Amniotic stem cell (primary cell): ENCODE data around the gene RPL10.
A peak's percentile ranks its signal among the peaks of the same experiment; 100 is the strongest.

Experiments used
- DNase-seq: peaks from one replicate; lab custom pipeline; 2025; lab: John Stamatoyannopoulos, UW

Gene RPL10

DNA sequence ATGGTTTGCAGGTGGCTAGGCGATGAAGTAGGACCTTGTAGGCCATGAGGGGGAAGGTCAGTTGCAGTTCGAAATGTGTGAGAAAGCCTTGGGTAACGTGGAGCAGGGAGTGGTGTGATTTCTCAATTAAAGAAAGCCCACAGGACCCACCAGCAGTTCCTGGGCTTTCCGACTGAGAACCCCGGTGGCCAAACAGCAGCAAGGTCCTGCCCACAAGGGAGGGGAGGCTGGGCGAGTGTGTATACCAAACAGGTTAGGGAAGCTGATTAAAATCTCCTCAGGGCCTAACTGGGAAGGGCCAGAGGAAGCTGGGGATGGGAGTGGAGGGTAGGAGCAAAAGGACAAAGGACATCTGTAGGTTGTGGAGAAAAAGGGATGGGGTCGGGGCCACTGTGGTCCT lies 32.7 kb downstream of the RPL10 start:
- no peak for DNase-seq

DNA sequence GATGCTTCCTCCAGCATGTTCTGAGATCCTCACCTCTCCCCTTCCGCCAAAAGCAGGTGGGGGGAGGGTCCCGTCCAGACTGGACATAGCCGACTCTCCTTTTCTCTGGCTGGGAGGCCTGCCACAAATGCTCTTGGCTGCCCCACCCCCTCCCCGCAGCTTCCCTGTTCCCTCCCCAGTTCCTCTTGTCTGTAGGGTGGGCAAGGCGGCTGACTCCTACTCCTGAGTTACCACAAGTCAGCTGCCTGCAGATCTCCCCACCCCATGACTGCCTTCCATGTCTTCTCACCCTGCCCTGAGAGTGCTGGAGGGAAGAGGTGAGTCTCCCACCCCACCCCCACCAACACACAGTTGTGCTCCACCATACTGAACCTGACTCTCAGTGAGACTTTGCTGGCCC lies 33.2 kb downstream of the RPL10 start:
- no peak for DNase-seq

DNA sequence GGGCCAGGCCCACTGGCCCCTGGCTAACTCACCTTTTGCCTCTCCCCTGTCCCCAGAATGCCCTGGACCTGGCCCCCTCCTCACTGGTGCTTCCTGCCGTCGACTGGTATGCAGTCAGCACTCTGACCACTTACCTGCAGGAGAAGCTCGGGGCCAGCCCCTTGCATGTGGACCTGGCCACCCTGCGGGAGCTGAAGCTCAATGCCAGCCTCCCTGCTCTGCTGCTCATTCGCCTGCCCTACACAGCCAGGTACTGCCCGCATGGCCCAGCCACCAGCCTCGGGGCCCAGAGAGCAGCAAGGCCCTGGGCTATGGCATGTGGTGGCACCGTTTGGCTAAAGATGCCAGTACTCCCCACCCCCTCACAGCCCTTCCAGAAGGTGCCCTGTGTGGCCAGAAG lies 34.0 kb downstream of the RPL10 start:
- no peak for DNase-seq

DNA sequence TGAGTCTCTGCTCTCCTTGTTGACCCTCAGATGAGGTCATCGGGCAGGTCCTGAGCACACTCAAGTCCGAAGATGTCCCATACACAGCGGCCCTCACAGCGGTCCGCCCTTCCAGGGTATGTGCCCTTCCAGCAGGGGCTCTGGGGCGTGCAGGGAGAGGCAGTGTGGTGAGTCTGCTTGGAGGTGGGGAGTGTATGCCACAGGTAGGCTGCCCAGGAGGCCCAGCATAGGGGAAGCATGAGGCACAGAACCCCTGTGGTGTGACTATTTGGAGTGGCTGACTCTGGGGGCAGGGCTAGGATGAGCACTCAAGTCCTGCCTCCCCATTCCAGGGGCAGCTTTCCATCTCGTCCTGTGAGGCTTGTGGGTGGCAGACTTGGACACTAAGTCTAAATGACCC lies 35.4 kb downstream of the RPL10 start:
- DNase-seq = no peak

DNA sequence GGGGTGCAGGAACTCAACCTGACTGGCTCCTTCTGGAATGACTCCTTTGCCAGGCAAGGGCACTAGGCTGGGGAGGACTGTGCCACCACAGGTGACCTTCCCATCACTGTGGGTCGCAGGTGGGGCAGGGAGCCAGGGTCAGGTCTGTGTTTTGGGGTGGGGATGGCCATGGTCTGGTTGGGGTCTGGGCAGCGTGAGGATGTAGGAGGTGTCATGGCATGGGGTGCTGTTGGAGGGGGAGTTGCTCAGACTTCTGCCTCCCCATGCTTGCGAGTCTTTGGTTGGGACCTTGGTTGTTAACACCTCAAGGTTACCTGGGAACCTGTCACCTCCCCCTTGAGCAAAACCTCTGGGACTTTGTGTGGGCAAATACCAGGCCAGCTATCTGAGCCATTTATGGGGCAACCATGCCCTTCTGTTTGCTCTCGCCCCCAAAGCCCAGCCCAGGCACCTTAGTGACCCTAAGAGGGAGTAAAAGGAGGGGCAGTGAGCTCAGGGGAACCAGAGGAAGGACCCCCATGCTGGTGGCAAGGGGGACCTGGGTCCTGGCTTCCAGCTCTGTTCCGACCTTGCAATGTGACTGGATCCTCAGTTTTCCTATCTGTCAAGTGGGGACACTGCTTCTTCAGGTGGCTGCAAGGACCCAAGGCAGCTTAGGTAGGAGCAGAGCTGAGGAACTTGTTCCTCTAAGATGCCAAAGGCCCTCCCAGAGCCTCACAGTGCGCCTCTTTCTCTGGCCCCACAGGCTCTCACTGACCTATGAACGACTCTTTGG lies 36.4 kb downstream of the RPL10 start:
- no peak for DNase-seq

DNA sequence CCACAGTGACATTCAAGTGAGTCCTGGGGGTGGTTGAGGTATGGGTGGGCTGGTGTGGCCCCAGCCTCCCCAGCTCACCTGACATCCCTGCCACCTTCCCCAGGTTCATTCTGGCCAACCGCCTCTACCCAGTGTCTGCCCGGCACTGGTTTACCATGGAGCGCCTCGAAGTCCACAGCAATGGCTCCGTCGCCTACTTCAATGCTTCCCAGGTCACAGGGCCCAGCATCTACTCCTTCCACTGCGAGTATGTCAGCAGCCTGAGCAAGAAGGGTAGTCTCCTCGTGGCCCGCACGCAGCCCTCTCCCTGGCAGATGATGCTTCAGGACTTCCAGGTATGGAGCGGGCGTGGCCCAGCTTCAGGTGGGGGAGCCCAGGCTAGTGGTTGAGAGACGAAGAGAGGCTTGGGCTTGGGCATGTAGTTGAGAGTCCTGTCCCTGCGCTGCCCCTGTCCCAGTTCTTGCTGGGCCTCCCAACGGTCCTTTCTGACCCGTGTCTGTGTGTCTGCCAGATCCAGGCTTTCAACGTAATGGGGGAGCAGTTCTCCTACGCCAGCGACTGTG lies 37.1 kb downstream of the RPL10 start:
- DNase-seq = no peak

DNA sequence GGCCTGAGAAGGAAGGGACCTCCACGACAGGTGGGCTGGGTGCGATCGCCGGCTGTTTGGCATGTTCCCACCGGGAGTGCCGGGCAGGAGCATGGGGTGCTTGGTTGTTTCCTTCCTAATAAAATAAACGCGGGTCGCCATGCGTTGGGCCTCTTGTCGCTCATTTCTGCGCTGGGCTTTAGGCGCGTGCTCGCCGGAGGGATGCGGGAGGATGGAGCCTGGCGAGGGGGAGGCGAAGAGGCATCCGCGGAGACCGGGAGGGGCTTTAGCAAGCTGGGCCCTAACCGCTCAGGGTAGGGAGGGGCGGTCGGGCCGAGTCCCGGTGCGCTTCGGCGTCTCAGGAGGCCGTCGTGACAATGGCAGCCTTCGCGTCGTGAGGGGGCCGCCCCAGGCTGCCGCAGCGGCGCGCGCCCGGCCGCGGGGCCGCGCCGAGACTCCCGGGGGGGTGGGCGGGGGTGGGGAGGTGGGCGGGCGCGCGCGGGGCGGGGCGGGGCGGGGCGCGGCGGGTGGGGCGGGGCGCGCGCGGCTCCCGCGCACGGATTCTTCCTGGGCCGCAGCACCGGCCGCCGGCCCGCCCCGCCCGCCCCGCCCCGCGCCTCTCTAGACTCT lies 38.3 kb downstream of the RPL10 start:
- DNase-seq = no peak

DNA sequence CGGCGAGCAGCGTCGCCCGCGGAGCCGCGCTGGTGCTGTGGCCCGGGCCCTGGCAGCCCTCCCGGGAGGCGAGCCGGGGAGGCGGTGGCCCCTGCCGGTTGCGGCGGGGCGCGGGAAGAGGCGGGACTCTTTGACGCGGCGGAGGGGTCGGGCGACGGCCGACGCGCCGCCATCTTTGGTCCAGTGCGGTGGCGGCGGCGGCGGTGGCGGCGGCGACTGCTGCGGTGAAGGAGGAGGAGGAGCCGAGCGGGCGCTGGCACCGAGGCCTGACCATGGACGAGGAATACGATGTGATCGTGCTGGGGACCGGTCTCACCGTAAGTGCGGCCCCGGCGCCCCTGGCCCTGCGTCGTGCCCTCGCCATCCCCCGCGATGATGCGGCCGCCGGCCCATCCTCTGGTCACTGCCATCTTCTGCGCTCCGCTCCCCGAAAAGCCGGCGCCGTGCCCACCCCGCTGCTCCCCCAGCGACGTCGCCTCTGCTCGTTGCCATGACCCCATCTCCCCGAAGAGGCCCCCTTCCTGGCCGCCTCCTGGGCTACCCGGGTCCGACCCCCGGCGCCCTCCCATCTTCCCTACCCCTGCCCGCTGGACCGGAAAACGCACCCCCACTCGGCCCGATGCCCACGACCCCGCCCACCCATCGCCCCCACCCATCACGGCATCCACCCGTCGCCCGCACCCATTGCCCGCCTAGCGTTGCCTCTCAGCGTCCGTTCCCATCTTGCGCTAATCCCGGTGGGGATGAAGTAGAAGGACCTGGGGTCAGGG lies 39.0 kb downstream of the RPL10 start, which contains the start of gene GDI1:
Gene GDI1 (plus strand): TSS at position 172 of the 770 bp plus-strand sequence. CDS start 101 bp downstream, at position 273.
- DNase-seq = peak; percentile 0

DNA sequence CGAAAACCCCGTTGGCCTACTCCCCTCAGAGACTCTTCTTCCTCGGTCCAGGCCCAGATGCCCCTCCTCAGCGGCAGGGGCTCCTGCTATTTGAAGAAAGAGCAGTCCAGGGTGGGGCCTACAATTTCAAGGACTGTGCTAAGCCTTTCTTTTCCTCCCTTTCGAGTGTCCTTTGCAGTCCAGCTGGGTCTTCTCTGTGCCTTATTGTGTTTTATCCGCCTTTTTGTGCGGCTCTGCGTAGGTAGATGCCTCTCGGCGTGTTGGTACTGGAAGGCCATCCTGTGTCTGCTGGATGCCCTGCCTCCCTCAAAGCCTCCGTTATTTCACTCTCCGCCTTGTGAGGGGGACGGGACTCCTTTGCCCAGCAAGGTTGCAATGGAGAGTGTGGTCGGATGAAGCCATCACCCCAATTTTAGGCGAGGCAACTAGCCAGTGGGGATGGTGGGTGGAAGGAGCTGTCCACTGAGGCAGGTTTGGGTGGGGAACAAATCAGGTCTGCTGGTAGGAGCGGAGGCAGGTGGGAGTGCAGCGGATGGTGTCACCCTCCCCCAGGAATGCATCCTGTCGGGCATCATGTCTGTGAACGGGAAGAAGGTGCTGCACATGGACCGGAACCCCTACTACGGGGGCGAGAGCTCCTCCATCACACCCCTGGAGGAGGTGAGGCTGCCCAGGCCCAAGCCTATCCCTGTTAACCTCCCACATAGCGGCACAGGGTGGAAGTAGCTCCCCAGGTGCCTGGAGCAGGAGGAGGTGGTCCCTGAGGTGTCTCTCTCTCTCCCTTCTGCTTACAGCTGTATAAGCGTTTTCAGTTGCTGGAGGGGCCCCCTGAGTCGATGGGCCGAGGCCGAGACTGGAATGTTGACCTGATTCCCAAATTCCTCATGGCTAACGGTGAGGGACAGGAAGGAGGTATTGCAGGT lies 40.1 kb downstream of the RPL10 start:
- no peak for DNase-seq

DNA sequence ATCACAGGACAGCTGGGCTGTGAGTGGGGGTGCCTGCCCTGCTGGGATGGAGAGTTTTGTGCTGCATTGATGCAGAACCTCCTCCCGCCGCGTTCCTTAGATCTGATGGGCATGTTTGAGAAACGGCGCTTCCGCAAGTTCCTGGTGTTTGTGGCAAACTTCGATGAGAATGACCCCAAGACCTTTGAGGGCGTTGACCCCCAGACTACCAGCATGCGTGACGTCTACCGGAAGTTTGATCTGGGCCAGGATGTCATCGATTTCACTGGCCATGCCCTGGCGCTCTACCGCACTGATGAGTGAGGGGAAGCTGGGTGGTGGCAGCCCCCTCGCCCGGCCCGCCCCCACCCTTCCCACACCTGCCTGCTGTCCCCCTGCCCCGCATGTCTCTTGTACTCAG lies 41.7 kb downstream of the RPL10 start:
- DNase-seq = no peak

DNA sequence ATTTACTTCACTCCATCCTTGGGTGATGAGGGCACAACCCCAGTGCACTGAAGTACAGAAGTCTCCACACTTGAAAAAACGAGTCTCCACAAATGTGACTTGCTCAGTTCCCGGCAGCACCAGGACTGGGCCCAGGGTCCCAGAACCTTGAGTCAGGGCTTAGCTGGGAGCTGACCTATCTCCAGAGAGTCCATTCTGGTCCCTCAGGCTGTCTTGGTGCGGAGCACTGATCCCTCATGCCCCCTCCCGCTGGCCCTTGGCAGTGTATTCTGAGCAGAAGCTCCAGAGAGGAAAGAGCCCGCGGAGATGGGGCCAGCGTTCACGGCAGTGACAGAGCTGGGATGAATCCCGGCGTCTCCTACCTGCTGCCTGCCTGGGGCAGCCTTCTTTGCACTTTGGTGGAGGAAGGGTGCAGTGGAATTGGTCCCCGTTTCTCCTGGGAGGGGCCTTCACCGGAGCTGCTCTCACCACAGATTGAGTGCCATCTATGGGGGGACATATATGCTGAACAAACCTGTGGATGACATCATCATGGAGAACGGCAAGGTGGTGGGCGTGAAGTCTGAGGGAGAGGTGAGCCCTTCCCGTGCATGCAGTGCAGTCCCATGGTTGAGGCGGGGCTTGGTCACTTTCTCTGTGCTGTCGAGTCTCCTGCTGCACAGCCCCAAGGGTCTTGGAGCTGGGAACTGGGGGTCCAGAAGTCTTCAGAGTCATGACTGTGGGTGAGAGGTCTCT lies 42.6 kb downstream of the RPL10 start:
- no peak for DNase-seq

DNA sequence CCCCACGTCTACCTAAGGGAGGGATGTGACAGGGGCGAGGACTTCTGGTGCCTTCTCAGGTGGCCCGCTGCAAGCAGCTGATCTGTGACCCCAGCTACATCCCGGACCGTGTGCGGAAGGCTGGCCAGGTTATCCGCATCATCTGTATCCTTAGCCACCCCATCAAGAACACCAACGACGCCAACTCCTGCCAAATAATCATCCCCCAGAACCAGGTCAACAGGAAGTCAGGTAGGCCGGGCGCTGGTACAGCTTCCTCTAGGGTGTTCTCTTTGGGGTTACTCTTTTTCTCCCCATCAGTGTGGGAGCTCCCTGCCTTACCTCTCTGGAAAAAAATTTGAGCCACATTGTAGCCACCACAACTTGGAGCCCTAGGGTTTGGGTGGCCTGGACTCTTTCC lies 43.4 kb downstream of the RPL10 start:
- no peak for DNase-seq

DNA sequence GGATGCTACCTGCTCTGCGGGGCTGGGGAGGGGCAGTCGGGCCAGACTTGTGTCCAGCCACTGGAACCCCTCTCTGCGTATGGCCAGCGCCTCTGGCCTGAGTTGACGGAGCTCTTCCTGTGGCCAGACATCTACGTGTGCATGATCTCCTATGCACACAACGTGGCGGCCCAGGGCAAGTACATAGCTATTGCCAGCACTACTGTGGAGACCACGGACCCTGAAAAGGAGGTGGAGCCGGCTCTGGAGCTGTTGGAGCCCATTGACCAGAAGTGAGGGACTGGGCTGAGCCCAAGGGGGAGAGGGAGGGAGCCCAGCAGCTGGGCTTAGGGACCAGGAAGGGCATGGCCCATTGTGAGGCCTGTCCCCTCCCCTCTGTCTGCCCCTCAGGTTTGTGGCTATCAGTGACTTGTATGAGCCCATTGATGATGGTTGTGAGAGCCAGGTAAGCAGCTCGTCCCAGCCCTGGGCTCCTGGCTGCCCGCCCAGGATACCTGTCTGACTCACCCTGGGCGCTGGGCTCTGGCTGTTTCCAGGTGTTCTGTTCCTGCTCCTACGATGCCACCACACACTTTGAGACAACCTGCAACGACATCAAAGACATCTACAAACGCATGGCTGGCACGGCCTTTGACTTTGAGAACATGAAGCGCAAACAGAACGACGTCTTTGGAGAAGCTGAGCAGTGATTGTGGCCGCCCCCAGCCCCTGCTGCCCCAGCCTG lies 44.0 kb downstream of the RPL10 start:
- no peak for DNase-seq

DNA sequence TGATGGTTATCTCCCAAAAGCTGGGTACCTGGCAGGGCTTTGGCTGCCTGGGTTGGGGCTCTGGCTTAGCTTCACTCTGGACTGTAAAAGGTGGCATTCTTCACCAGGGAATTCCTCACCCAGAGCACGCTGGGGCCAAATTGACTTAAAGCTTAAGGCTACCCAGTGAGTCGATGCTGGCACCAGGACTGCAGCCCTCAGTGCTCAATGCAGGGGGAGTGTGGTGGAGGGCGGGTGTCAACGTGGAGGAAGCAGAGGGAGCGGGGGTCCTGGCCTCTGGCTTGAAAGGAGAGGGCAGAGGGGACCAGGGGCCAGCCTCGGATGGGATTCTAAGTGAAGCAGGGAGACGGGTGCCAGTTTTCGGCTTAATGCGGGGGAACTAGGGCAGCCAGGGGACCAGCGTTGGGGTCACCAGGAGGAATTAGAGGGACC lies 45.3 kb downstream of the RPL10 start:
- DNase-seq = no peak

DNA sequence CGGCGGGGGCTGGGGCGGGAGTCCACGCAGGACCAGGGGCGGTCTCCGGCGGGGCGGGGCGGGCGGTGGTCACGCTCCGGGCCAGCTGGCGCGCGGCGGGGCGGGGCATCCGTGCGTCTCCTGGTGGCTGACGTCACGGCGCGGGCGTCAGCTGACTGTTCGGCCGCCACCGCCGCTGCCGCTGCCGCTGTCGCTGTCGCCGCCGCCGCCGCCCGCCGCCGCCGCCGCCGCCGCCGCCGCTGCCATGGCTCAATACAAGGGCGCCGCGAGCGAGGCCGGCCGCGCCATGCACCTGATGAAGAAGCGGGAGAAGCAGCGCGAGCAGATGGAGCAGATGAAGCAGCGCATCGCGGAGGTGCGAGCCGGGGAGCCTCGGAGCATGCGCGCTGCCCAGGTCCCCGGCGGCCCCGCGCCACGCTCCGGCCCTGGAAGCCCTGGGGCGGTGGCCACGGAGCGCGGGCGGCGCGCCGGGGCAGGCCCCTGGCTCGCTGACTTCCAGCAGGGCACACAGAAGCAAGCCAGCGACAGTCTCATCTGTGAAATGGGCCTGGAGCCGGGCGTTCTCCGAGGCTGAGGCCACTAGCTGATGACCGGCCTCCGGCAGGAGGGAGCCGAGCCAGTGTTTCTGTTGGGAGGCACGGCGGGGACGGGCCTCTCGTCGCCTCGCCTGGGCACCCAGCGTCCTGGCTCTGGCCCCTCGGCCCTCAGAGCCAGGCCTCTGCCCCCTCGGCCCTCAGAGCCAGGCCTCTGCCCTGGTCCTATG lies 46.0 kb downstream of the RPL10 start, which contains the start of gene FAM50A:
Gene FAM50A (plus strand): TSS at position 150 of the 763 bp plus-strand sequence. CDS start 95 bp downstream, at position 245.
- DNase-seq = peak; percentile 43

DNA sequence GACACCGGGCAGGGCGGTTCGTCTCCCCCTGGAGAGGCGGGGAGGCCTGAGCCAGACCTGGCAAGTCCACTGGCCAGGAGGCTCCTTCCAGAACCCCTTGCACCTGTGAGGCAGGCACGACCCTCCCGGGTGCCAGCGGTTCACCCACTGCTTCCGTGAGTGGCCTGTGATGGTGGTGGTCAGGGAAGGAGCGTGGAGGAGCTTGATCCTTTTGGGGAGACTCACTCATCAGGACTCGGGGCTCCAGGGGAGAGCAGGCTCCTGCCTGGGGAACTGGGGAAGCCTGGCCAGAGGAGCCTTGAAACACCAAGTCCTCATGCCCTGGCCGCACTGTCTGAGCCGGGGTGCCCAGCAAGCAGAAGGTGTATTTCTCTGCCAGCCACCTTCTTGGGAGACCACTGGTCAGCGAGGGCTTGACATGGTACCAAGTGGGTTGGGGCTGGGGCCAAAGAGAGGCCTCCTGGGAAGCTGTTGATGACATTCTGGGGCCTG lies 46.6 kb downstream of the RPL10 start:
- DNase-seq = no peak

DNA sequence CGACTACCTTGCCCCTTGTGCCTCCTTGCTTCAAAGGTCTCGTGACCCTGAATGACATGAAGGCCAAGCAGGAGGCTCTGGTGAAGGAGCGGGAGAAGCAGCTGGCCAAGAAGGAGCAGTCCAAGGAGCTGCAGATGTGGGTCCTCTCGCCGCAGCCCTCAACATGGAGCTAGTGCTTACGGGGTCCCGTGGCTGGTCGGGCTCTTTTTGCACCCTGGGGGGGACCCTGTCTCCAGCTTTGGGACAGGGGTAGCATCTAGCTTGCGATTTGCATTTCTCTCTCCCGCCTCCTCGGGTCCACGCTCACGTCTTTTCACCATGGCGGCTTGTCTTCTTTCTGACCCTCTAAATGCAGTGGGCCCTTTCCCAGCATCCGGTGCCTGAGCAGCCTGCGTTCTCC lies 47.6 kb downstream of the RPL10 start:
- DNase-seq = no peak

DNA sequence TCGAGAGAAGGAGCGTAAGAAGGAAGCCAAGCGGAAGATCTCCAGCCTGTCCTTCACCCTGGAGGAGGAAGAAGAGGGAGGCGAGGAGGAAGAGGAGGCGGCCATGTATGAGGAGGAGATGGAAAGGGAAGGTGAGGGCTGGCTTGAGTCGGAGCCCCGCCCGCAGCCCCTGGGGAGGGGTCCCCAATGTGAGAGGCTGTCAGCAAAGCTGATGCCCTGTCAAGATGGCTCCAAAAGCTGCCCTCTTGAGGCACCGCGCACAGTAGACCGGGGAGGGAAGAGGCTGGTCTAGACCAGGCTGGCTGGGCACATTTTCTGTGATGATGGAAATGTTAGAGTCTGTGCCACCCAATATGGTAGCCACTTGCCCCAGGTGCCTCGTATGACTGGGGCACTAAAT lies 48.3 kb downstream of the RPL10 start:
- DNase-seq = no peak

DNA sequence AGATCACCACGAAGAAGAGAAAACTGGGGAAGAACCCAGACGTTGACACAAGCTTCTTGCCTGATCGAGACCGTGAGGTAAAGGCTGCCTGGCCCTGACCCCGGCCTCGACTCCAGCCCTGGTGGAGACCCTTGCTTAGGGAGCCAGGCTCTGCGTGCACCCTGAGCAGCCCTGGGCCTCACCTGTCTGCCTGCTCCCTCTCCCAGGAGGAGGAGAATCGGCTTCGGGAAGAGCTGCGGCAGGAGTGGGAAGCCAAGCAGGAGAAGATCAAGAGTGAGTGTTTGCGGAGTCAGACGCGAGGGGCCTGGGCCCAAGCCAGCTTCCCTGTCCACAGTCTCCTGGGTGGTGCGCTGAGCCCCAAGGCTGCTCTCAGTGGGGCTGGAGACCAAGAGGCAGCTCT lies 50.3 kb downstream of the RPL10 start:
- no peak for DNase-seq
